Measurements from ENCODE around the gene ZNF850.
A peak's percentile ranks its signal among the peaks of the same experiment; 100 is the strongest.
"Not testable (repeated sequence)": the region's sequence is repeated elsewhere in the genome, so short reads cannot be mapped to it uniquely, and the experiment has no call there.

The ZNF850 gene

GRCh38 chr19:36772311-36773222, at the start of gene ZNF850:
Gene ZNF850, minus strand, starts transcription at chr19:36772807. Its CDS starts 10,201 bp downstream, at chr19:36762606.
- peak; percentile 95 for DNase-seq

DNA sequence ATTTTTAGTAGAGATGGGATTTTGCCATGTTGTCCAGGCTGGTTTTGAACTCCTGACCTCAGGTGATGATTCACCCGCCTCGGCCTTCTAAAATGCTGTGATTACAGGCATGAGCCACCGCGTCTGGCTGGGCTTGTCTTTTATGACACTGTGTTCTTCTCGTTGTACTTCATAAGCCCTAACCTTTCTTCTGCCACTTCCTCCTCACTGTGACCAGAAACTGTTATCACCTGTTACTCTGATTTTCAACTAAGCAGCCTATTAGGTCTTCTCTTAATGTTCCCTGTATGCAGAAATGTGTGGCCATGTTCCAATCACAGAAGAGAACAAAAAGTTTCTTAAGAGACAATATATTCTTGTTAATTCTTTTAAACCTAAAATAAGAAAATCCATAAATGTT, 49.2 kb upstream of the ZNF850 start:
- DNase-seq, result no peak

DNA sequence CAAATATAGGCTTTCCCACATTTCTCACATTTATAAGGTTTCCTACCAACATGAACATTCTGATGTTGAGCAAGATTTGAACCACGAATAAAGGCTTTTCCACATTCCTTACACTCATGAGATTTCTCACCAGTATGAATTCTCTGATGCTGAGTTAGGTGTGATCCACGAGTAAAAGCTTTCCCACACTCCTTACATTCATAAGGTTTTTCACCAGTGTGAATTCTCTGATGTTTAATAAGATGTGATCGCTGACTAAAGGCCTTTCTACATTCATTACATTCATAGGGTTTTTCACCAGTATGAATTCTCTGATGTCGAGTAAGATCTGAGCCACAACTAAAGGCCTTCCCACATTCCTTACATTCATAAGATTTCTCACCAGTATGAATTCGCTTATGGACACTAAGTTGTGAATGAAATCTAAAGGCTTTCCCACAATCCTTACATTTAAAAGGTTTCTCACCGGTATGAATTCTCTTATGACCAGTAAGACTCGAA, 46.6 kb upstream of the ZNF850 start:
- DNase-seq, result no peak

- DNase-seq, result no peak
Observed at GRCh38 chr19:36807029-36807428, 34.4 kb upstream of the ZNF850 start.

GRCh38 chr19:36805364-36805763, 32.8 kb upstream of the ZNF850 start:
- no peak for DNase-seq

DNA sequence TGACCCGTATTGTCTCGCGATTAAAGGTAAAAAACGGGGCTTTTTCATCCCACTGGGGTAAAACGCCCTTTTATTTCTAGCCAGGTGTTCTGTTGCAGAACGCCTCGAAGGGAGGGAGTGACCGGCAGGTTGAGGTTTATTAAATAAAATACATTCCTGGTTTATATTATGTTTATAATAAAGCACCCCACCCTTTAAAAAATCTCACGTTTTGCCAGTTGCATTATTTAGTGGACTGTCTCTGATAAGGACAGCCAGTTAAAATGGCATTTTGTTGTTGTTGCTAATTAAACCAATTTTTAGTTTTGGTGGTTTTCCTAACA, 25.1 kb upstream of the ZNF850 start:
- no peak for DNase-seq

GRCh38 chr19:36796714-36796992, 24.0 kb upstream of the ZNF850 start:
- DNase-seq, result peak; percentile 42

GRCh38 chr19:36791420-36792141, 19.0 kb upstream of the ZNF850 start:
- DNase-seq, result not testable (repeated sequence)

GRCh38 chr19:36775768-36776167, 3.2 kb upstream of the ZNF850 start:
- peak; percentile 49 for DNase-seq

DNA sequence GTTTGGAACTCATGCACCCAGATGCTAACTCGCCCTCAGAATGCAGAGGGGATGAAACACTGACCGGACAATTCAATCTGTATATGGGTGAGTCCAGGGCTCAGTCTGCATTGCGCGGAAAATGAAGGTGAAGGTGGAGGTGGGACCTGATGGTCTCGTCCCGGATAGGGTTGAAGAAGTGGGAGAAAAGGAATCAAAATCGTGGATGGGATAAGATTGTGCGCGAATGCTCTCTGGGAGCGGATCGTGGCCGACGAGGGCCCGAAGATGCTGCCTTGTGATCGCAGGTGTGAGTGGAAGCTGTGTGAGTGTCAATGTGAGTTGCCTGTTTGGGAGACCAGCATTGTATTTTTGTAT, 594 bp upstream of the ZNF850 start:
- DNase-seq, result no peak

DNA sequence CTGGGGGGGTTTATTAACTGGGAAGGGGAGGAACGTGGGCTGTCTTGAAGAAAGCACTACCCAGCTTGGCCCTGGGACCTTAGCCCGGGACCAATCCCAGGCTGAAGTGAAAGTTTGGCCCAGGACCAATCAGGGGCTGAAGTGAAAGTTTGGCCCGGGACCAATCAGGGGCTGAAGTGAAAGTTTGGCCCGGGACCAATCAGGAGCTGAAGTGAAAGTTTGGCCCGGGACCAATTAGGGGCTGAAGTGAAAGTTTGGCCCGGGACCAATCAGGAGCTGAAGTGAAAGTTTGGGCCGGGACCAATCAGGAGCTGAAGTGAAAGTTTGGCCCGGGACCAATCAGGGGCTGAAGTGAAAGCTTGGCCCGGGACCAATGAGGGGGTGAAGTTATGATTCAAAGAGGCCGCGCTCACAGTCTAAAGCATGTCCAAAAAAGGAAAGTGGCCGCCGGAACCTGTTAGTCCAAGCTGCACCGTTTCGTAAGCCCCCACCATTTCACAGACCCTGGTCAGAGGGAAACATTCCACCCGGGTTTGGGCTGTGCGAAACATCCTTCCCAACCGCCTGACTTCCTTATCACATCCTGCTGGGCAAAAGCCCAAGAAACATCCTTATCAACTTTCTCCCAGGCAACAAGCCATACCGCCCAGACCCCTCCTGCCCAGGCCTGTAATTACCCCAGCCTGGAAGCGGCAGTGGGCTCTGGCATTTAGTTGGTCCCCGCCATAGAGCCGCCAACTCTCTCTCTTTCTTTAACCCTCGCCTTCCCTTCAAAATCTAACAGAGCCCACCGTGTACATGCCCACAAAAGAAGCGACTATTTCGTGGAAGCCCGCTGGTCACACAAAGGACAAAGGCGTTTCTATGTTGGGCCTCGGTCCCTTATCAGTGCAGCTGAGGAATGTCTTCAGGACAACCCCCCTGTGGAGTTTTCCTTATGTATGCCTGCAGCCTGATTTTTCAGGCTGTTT, 1.1 kb downstream of the ZNF850 start:
- peak; percentile 75 for DNase-seq

DNA sequence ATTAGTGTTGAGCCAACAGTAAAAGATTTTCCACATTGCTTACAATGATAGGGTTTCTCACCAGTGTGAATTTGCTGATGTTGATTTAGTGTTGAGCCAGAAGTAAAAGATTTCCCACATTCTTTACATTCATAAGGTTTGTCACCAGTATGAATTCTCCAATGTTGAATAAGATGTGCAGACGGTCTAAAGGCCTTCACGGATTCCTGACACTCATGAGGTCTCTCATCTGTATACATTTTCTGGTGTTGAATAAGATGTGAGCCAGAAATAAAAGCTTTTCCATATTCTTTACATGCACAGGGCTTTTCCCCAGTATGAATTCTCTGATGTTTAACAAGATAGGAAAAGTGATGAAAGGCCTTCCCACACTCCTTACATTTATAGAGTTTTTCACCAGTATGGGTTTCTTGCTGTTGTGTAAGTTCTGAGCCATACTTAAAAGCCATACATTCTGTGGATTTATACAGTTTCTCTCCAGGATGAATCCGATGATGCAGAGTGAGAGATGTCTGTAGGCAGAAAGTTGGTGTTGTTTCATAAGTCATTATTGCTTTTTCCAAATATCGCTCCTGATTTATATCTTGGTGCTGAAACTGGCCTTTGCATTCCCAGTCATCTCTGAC, 22.4 kb downstream of the ZNF850 start:
- DNase-seq, result no peak

- DNase-seq, result not testable (repeated sequence)
Observed at GRCh38 chr19:36749613-36750012, 23.0 kb downstream of the ZNF850 start.

GRCh38 chr19:36748431-36749275, 24.0 kb downstream of the ZNF850 start:
- DNase-seq, result no peak

GRCh38 chr19:36747750-36748149, 24.9 kb downstream of the ZNF850 start:
- no peak for DNase-seq

DNA sequence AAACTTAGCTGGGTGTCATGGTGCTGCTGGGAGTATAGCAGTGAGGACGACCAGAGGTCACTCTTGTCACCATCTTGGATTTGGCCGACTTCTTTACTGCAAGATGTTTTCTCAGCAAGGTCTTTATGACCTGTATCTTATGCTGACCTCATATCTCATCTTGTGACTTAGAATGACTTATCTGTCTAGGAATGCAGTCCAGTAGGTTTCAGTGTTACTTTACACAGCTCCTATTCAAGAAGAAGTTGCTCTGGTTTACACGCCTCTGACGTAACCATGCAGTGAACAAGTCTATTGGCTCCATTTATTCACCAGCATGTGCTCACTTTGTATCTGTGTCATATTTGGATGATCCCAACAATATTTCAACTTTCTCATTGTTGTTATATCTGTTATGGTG, 26.7 kb downstream of the ZNF850 start:
- DNase-seq, result no peak

DNA sequence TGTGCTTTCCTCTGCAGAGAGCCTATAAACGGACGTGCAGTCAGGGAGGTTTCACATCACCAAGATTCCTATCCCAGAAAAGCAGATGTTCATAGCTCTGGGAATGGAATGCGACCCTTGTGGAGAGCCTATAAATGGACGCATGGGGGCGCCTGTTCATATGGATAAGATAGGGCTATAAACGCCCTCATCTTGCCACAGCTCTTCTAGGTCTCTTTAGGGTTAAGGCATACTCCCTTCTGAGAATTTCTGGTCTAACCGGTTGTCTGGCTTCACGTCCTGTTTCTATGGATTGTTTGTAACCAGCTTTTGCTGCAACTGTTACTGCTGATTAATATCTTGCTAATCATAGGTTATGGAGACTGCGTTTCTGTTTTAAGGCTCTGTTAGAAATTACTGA, 36.4 kb downstream of the ZNF850 start:
- not testable (repeated sequence) for DNase-seq

DNA sequence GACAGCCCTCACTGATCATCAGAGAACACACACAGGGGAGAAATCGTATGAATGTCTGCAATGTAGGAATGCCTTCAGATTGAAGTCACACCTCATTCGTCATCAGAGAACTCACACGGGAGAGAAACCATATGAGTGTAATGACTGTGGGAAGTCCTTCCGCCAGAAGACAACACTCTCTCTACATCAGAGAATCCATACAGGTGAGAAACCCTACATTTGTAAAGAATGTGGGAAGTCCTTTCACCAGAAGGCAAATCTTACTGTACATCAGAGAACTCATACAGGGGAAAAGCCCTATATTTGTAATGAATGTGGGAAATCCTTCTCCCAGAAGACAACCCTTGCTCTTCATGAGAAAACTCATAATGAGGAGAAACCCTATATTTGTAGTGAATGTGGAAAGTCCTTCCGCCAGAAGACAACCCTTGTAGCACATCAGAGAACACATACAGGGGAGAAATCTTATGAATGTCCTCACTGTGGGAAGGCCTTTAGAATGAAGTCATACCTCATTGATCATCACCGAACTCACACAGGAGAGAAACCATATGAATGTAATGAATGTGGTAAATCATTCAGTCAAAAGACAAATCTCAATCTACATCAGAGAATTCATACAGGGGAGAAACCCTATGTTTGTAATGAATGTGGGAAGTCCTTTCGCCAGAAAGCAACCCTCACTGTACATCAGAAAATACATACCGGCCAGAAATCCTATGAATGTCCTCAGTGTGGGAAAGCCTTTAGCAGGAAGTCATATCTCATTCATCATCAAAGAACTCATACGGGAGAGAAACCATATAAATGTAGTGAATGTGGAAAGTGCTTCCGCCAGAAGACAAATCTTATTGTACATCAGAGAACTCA, 52.7 kb downstream of the ZNF850 start:
- DNase-seq, result no peak

GRCh38 chr19:36709423-36709822, 63.2 kb downstream of the ZNF850 start:
- no peak for DNase-seq

GRCh38 chr19:36707134-36707533, 65.5 kb downstream of the ZNF850 start:
- DNase-seq, result no peak

GRCh38 chr19:36688058-36688457, 84.5 kb downstream of the ZNF850 start:
- no peak for DNase-seq

Measured in left hindlimb (tissue), 1 donor.